WTC11 (cell line): ENCODE data around the gene HMCES. TPM values are rescaled to one million over a fixed set of nuclear protein-coding genes. Genes with fewer than 3 reads are reported as not detected.
A peak's percentile ranks its signal among the peaks of the same experiment; 100 is the strongest.

ENCODE experiments used
- ATAC-seq: fragments of 200-7000 bp; cut with Tn5 transposase; 2 replicates; pipeline ENCODE4 v1.10.0; 2021; ENCODE audit warnings: mild to moderate bottlenecking, moderate library complexity
- CTCF ChIA-PET: fragments of 300-600 bp; sonication (Branson Sonifier 250); formaldehyde crosslinking; loops from one replicate; lab custom pipeline; 2021; ENCODE audit warnings: antibody characterized with exemption; lab: Charles Lee
- POLR2A ChIA-PET: fragments of 350-600 bp; sonication (Branson Sonifier 250); formaldehyde crosslinking; loops from one replicate; lab custom pipeline; 2021; ENCODE audit warnings: antibody characterized with exemption; lab: Charles Lee
- DNase-seq: peaks from one replicate; pipeline ENCODE4 v3.0.0; 2021; ENCODE audit warnings: low spot score
- H3K27ac Mint-ChIP-seq: 2 replicates; pipeline ENCODE4 v1.8.0; 2021; ENCODE audit warnings: mixed read lengths
- H3K27me3 Mint-ChIP-seq: 2 replicates; pipeline ENCODE4 v1.8.0; 2021; ENCODE audit warnings: low read depth, mild to moderate bottlenecking, moderate library complexity, mixed read lengths
- H3K36me3 Mint-ChIP-seq: 2 replicates; pipeline ENCODE4 v1.8.0; 2021; ENCODE audit warnings: mixed read lengths
- H3K4me1 Mint-ChIP-seq: 2 replicates; pipeline ENCODE4 v1.8.0; 2022; ENCODE audit warnings: mixed read lengths
- H3K4me3 Mint-ChIP-seq: 2 replicates; pipeline ENCODE4 v1.8.0; 2021; ENCODE audit warnings: mild to moderate bottlenecking, moderate library complexity, mixed read lengths
- H3K9me3 Mint-ChIP-seq: 2 replicates; pipeline ENCODE4 v1.8.0; 2021; ENCODE audit warnings: mixed read lengths
- ATF1 ChIP-seq: sonication (generic); formaldehyde crosslinking; IDR thresholded peaks from 2 replicates; pipeline ENCODE4 v1.8.1; 2023; ENCODE audit warnings: mild to moderate bottlenecking, moderate library complexity, missing genetic modification reagents
- CBFB ChIP-seq: sonication (generic); formaldehyde crosslinking; IDR thresholded peaks from 2 replicates; pipeline ENCODE4 v1.8.1; 2022; ENCODE audit warnings: mild to moderate bottlenecking, low read depth, missing genetic modification reagents
- CTCF ChIP-seq: fragments of 200-600 bp; IDR thresholded peaks from 2 replicates; pipeline ENCODE4 v1.8.0; 2022; ENCODE audit warnings: antibody characterized with exemption
- ELF4 ChIP-seq: sonication (generic); formaldehyde crosslinking; IDR thresholded peaks from 2 replicates; pipeline ENCODE4 v1.8.1; 2022; ENCODE audit warnings: low read depth, mild to moderate bottlenecking, moderate library complexity, missing genetic modification reagents
- FOXK1 ChIP-seq: sonication (generic); formaldehyde crosslinking; IDR thresholded peaks from 2 replicates; pipeline ENCODE4 v1.8.0; 2022; ENCODE audit warnings: mild to moderate bottlenecking, moderate library complexity, missing genetic modification reagents
- GRHL2 ChIP-seq: fragments of 250-450 bp; sonication (Bioruptor Pico); IDR thresholded peaks from 2 replicates; pipeline ENCODE4 v1.8.0; 2022; ENCODE audit warnings: mild to moderate bottlenecking, moderate library complexity; ENCODE audit not compliant: insufficient replicate concordance, severe bottlenecking
- NFE2L1 ChIP-seq: sonication (generic); formaldehyde crosslinking; IDR thresholded peaks from 2 replicates; pipeline ENCODE4 v1.8.1; 2023; ENCODE audit warnings: missing genetic modification reagents
- TEAD1 ChIP-seq: sonication (generic); formaldehyde crosslinking; IDR thresholded peaks from 2 replicates; pipeline ENCODE4 v1.8.0; 2022; ENCODE audit warnings: mild to moderate bottlenecking, missing genetic modification reagents
- ZBTB43 ChIP-seq: sonication (generic); formaldehyde crosslinking; IDR thresholded peaks from 2 replicates; pipeline ENCODE4 v1.8.1; 2023; ENCODE audit warnings: mild to moderate bottlenecking, missing genetic modification reagents
- ZMAT4 ChIP-seq: fragments of 250-450 bp; sonication (Bioruptor Pico); IDR thresholded peaks from 2 replicates; pipeline ENCODE4 v1.9.0; 2021; ENCODE audit warnings: mild to moderate bottlenecking
- ZNF263 ChIP-seq: sonication (generic); formaldehyde crosslinking; IDR thresholded peaks from 2 replicates; pipeline ENCODE4 v1.8.1; 2022; ENCODE audit warnings: low read depth, mild to moderate bottlenecking, moderate library complexity, missing genetic modification reagents
- ZNF281 ChIP-seq: sonication (generic); formaldehyde crosslinking; IDR thresholded peaks from 2 replicates; pipeline ENCODE4 v1.8.0; 2023; ENCODE audit warnings: mild to moderate bottlenecking, missing genetic modification reagents
- ZNF532 ChIP-seq: fragments of 250-450 bp; sonication (Bioruptor Pico); IDR thresholded peaks from 2 replicates; pipeline ENCODE4 v1.9.0; 2021; ENCODE audit warnings: mild to moderate bottlenecking, borderline replicate concordance
- total RNA-seq: library from RNA; stranded (reverse); gene quantifications from 3 replicates; pipeline ENCODE4 v1.2.3, GENCODE V29; 2021
- TF ChIP-seq, protein P1 (sequence below): sonication (generic); formaldehyde crosslinking; IDR thresholded peaks from 2 replicates; pipeline ENCODE4 v1.8.0; 2022; ENCODE audit warnings: mild to moderate bottlenecking, missing genetic modification reagents
- TF ChIP-seq, protein P2 (sequence below): sonication (generic); formaldehyde crosslinking; IDR thresholded peaks from 2 replicates; pipeline ENCODE4 v1.8.1; 2023; ENCODE audit warnings: mild to moderate bottlenecking, missing genetic modification reagents, moderate library complexity
- TF ChIP-seq, protein P3 (sequence below): sonication (generic); formaldehyde crosslinking; IDR thresholded peaks from 2 replicates; pipeline ENCODE4 v1.8.0; 2023; ENCODE audit warnings: missing genetic modification reagents, mild to moderate bottlenecking, borderline replicate concordance

Gene HMCES
- total RNA-seq, 1 experiment from 2014 or later: 47.7 TPM

DNA sequence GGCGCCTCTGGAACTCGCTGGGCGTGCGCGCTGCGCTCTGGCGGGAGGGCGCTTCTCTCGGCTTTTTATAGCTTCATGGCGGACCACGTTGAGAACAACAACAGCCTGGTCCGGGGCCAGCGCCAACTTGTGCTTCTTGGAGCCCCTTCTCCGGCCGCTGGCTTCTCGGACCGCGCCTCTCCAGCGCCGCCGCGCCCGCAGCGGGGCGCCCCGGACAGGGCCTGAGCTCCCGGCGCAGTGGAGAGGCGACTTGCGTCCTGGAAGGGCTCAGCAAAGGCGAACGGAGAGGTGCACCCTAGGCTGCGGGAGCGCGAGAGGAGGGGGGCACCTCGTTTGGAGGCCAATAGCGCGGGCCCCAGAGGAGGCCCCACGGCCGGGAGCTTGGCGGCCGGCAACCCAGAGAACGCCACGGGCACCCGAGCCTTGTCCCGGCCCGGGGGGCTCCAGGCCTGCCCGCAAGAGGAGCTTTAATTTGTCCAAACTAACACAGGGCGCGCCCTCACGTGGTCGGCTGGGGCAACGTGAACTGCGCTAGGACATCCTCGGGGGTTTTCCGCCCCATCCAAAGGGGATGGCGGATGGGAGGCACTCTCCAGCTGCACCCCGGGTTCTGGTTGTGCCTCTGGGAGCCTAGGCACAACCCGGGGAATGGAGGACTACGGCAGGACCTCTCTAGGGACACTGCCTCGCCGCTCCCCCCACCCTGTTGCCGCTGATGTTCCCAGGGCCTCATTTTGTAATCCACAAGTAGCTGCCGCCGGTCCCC, 37.8 kb downstream of the HMCES start:
- Mint-ChIP-seq H3K27me3 (no peaks in the 10 kb centered on the region; the same call in 1 of the 2 replicates), H3K36me3 (no peaks in the 10 kb centered on the region), H3K9me3 (no peaks in the 10 kb centered on the region), H3K27ac (no peak overlapping the region), H3K4me3 (peak overlapping the region; percentile 65), H3K4me1 (peaks cover 7% of the 10 kb centered on the region)
- DNase-seq (peak; percentile 82), ATAC-seq (peak; percentile 45)
- POLR2A ChIA-PET: interaction anchor here (0.6 to 3.9 kb wide), 16 partner anchors 11 to 437 kb away, joined by 3 to 44 read pairs (median 5); partner anchors contain the start of genes CNBP, COPG1, HMCES and RAB43
- CTCF ChIA-PET: interaction anchor here (0.5 to 2.0 kb wide), 20 partner anchors 11 to 323 kb away, joined by 3 to 32 read pairs (median 4); partner anchors contain the start of genes CFAP92, COPG1, HMCES and RAB43
- TF ChIP-seq ZNF532 (0 out of 2 replicates have a peak, but pooled peaks have one; percentile 69), CBFB (peak; percentile 49; the same call in 1 of the 2 replicates), ZMAT4 (0 out of 2 replicates have a peak, but pooled peaks have one; percentile 39), ELF4 (no peak), GRHL2 (CRISPR knock-in tag) (no peak), TEAD1 (0 out of 2 replicates have a peak, but pooled peaks have one; percentile 68), NFE2L1 (CRISPR knock-in tag) (0 out of 2 replicates have a peak, but pooled peaks have one; percentile 32), FOXK1 (CRISPR knock-in tag) (peak; percentile 100), ATF1 (CRISPR knock-in tag) (no peak), ZBTB43 (CRISPR knock-in tag) (peak; percentile 17; the same call in 1 of the 2 replicates), ZNF263 (no peak), ZNF281 (CRISPR knock-in tag) (no peak), CTCF (peak; percentile 13; the same call in 1 of the 2 replicates)
- TF ChIP-seq, protein P1, sequence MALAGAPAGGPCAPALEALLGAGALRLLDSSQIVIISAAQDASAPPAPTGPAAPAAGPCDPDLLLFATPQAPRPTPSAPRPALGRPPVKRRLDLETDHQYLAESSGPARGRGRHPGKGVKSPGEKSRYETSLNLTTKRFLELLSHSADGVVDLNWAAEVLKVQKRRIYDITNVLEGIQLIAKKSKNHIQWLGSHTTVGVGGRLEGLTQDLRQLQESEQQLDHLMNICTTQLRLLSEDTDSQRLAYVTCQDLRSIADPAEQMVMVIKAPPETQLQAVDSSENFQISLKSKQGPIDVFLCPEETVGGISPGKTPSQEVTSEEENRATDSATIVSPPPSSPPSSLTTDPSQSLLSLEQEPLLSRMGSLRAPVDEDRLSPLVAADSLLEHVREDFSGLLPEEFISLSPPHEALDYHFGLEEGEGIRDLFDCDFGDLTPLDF: 0 out of 2 replicates have a peak, but pooled peaks have one; percentile 34
- TF ChIP-seq, protein P2, sequence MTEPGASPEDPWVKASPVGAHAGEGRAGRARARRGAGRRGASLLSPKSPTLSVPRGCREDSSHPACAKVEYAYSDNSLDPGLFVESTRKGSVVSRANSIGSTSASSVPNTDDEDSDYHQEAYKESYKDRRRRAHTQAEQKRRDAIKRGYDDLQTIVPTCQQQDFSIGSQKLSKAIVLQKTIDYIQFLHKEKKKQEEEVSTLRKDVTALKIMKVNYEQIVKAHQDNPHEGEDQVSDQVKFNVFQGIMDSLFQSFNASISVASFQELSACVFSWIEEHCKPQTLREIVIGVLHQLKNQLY (CRISPR knock-in tag): no peak
- TF ChIP-seq, protein P3, sequence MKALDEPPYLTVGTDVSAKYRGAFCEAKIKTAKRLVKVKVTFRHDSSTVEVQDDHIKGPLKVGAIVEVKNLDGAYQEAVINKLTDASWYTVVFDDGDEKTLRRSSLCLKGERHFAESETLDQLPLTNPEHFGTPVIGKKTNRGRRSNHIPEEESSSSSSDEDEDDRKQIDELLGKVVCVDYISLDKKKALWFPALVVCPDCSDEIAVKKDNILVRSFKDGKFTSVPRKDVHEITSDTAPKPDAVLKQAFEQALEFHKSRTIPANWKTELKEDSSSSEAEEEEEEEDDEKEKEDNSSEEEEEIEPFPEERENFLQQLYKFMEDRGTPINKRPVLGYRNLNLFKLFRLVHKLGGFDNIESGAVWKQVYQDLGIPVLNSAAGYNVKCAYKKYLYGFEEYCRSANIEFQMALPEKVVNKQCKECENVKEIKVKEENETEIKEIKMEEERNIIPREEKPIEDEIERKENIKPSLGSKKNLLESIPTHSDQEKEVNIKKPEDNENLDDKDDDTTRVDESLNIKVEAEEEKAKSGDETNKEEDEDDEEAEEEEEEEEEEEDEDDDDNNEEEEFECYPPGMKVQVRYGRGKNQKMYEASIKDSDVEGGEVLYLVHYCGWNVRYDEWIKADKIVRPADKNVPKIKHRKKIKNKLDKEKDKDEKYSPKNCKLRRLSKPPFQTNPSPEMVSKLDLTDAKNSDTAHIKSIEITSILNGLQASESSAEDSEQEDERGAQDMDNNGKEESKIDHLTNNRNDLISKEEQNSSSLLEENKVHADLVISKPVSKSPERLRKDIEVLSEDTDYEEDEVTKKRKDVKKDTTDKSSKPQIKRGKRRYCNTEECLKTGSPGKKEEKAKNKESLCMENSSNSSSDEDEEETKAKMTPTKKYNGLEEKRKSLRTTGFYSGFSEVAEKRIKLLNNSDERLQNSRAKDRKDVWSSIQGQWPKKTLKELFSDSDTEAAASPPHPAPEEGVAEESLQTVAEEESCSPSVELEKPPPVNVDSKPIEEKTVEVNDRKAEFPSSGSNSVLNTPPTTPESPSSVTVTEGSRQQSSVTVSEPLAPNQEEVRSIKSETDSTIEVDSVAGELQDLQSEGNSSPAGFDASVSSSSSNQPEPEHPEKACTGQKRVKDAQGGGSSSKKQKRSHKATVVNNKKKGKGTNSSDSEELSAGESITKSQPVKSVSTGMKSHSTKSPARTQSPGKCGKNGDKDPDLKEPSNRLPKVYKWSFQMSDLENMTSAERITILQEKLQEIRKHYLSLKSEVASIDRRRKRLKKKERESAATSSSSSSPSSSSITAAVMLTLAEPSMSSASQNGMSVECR (CRISPR knock-in tag): peak; percentile 73
